HG03442 (cell line): ENCODE data around the gene FCN1.

Experiments used
- ATAC-seq: cut with Tn5 transposase; IDR thresholded peaks from one replicate; pipeline ENCODE4 v1.9.1; 2021; ENCODE audit warnings: mild to moderate bottlenecking, moderate library complexity; ENCODE audit not compliant: unreplicated experiment

FCN1 gene

DNA sequence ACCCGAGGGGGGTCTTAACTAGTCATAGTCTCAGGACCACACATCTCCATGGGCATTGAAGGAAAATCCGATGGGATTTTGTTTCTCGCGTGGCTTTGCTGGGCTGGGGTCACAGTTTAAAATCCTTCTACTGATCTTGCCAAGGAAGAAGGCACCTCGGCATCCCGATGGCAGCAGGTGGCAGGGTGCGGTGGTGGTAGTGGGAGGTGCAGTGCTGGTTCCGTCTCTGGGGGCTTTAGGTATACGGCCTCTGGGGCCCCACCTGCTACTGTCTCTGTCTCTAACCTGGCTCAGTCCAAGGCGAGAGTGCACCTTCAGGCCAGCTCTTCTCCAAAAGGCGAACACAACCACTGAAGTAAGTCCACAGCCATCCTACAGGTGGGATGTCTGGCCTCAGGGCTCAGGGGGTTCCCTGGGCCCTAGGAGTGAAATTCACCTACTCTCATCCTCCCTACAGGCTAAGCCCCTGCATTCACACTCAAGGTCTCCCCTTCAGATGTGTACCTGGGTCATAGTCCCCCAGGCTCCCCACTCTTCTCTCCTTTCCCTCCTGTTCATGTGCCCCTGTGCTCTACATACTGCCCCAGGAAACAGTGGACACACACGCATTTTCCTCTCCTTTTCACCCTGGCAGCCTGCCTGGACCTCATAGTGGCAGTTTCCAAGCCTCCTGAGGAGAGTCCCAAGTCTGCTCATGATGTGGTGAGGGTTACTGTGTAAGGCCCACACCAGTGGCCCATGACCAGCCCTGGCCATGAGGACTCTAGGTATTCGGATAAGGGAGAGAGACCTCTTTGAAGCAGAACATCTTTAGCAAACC, 37.8 kb downstream of the FCN1 start:
- no peak for ATAC-seq

- no peak for ATAC-seq
Observed at GRCh38 chr9:134877541-134877940, 40.2 kb downstream of the FCN1 start.

- no peak for ATAC-seq
Observed at GRCh38 chr9:134875371-134875770, 42.3 kb downstream of the FCN1 start.

GRCh38 chr9:134872482-134873231, 45.1 kb downstream of the FCN1 start:
- ATAC-seq: no peak

DNA sequence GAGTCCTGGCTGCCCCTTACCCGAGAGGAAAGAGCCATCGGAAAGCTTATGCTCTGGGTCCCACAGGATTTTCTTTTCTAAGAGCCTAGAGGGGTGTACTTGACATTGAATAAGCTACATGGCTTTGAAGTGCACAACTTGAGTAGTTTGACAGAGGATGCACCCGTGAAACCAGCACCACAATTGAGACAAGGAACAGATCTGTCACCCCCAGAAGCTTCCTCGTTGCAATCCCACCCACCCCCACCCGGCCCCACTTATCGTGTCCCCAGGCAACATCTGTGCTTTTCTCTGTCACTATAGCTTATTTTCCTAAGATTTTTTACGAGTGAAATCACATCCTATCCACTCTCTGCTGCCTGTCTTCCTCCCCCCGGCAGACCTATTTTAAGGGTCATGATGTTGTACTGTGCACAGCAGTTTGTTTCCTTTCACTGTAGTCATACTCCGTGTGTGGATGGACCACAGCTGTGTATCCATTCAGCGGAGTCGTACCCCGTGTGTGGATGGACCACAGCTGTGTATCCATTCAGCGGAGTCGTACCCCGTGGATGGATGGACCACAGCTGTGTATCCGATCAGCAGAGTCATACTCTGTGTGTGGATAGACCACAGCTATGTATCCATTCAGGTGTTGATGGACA, 45.9 kb downstream of the FCN1 start:
- no peak for ATAC-seq

- no peak for ATAC-seq
Observed at GRCh38 chr9:134870746-134871662, 46.7 kb downstream of the FCN1 start.

- ATAC-seq: no peak
Observed at GRCh38 chr9:134870301-134870694, 47.4 kb downstream of the FCN1 start.

DNA sequence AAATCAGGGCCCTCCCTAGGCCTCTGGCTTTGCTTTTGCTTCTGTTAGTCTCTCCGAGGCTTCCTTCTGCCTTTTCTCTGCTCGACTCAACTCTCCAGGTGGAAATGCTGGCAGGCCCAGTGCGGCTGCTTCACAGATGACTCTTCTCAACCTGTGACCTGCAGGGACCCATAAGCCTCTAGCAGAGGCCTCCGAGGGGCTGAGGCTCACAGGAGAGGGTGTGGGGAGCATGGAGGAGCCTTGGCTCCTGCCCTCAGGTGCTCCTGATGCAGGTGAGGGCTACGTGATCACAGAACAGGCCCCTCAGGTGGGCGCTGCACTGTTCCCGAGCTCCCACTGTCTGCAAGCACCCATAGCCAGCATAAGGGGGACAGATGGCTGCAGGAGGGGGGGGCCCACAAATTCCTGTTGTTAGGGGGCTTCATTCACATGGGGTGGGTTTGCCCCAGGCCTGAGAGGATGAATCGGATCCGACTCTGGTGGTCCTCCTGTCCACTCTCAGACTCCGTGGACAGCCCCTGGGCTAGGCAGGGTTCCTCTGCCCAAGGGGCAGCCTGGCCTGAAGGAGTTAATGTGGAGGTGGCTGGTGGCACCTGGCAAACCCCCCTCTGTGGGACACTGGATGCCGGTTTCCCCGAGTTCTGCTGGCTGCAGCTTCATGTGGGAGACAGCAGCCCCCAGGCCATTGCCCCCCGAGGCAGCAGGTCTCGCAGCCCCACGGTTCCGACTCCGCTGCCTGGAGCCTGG, 48.0 kb downstream of the FCN1 start:
- ATAC-seq: no peak

DNA sequence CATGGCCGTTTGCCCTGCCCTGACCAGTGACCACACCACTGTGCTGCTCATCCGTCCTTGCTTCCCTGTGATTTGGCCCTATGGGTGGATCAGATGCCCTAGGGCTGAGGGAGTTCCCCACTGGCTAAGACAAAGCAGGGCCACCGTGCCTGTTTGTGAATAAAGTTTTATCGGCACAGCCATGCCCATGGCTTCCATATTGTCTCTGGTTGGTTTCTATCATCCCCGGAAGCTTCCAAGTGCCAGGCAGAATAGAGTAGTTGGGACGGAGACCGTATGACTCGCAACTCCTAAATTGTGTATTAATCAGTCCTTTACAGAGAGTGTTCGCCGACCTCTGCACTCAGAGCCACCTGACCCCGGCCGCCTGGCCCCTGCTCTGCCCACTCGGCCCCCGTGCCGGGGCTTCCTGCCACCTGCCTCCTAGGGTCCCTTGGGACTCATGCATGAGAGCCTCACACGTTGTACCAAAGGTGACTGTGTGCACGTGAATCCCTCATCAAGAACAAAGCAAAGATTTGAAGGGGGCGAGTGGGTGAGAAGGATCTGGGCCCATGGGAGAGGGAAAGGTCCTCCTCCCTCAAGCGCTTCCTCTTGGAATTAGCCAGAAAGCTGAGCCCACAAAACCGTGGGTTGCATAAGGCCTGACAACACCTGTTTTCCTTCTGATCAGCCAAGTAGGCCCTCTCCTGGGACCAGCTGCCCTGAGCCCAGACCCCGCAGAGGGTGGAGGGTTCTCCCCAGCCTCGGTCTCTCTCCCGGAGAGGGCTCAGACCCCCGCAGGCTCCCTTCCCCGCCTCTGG, 48.8 kb downstream of the FCN1 start:
- no peak for ATAC-seq

GRCh38 chr9:134867917-134868750, 49.6 kb downstream of the FCN1 start:
- ATAC-seq: no peak

DNA sequence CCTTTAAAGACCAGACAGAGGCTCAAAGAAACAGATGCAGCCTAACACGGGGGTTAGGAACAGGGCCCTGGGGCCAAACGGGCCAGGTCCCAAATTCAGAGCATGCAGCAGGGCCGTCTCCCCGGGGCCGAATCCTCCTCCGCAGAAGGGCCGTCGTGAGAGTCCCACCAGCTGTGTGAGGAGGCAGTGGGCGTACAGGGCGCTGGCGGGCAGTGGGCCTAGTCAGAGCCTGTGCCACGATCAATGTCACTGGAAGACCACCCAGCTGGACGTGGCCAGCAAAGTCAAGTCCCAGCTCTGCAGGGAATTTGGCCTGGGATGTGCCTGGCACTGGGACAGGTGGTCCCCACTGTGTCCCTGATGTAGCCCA, 52.9 kb downstream of the FCN1 start:
- no peak for ATAC-seq

DNA sequence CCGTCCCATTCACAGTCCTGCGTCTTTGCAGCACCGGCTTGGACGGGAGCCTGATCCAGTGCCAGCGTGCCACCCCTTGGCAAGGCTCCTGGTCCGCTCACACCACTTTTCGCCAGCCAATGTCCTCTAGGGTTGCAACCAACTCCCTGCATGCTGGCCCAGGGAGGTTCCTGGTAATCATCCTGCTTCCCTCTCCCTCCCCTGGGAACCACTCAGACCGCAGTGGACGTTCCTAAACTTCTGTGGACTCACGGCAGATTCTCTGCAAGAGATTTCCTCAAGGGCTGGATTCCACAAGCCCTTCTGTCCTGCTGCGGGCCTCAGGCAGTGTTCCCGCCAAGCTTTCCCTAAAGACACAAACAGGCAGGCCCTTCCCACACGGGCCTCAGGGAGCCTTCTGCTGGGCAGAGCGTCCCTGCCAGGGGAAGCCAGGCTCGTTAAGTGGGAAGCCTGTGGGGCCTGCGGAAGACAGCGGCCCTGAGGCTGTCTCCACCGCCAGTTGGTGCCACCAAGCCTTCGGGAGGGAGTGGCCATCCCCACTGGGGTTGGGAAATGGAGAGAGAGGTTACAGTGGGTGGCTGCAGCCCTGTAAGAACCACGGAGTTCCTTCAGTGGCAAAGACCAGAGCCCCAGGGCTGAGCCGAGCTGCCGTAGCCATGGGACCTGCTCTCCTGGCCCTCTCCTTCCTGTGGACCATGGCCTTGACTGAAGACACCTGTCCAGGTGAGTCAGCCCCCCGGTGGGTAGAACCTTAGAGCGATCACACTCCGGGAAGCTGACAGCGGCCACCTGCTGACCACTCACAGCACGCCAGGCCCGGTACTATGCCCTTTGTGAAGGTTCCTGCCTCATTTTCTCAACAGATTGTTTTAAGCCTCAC, 53.5 kb downstream of the FCN1 start:
- no peak for ATAC-seq

- no peak for ATAC-seq
Observed at GRCh38 chr9:134863306-134863902, 54.3 kb downstream of the FCN1 start.

DNA sequence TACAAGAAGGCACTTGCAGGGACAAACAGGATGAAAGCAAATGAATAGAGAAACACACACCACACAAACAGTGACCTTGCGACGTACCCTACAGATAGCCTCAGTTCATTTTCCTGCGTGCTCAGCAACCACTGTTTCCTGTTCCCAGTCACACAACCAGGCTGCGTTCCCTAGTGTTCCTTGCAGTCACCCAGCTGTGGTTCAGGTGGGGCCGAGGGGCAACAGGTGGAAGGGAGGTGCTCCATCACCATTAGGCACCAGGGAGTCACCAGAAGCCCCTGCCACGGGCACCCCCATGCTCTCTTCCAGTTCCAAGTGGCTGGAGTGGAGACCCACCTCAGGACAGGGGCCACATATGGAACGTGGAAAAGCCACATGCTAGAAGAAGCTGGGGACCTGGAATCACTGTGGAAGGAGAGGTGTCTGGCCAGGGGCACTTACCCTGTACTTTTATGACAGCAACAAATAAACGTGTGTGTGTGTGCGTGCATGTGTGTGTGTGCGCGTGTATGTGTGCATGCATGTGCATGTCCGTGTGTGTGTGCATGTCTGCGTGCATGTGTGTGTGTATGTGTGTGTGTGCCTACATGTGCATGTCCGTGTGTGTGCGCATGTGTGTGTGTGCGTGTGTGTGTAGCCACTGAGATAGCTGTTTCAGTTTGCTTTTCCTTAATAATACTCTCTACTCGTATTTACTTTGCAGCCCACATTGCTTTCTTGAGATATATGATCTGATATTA, 55.9 kb downstream of the FCN1 start:
- no peak for ATAC-seq

DNA sequence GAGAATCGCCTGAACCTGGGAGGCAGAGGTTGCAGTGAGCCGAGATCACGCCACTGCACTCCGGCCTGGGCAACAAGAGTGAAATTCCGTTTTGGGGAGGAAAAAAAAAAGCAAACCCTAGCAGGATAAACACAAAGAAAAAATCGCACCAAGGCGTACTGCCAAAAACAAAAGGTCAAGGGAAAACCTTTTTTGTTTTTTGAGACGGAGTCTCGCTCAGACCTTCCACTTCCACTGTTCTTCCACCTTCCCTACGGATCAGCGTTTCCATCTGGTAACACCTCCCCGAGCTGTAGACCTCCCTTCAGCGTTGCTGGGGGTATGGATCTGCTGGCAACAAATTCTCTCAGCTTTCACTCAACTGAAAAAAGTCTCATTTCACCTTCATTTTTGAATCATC, 57.2 kb downstream of the FCN1 start:
- no peak for ATAC-seq

DNA sequence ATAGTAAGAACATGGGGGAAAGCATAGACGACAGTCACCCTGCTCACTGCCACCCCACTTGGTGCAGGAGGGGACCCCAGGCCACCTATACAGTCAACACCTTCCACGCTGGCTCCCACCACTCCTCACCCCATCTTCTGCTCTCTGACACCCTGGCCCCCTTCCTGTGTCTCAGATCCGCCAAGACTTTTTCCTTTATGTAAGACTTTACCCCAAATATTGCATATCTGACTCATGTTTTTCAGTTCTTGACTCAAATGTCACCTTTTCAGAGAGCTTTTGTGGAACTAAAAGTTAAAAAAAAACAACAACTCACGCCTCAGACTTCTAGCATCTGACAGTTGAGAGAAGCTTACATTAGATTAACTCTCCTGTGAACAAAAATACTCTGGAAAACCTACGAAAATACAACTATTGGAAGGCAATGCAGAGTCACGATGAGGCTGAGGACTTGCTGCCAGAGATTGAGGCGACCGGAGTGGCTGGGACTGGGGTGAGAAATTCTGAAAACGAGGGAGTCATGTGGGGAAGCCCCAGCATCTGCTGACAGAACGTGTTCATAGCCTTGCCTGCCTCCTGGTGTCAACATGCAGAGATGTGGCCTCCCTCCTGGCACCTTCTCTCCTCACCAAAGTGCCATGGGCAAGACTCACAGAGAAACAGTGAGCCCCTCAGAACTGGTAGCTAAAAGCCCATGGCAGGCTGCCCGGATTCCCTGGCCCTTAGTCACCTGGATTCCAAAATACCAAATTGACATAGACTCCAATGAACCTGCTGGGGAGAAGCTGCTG, 59.5 kb downstream of the FCN1 start:
- ATAC-seq: peak; percentile 80
